ENCODE measurements around the gene APOO.

DNA sequence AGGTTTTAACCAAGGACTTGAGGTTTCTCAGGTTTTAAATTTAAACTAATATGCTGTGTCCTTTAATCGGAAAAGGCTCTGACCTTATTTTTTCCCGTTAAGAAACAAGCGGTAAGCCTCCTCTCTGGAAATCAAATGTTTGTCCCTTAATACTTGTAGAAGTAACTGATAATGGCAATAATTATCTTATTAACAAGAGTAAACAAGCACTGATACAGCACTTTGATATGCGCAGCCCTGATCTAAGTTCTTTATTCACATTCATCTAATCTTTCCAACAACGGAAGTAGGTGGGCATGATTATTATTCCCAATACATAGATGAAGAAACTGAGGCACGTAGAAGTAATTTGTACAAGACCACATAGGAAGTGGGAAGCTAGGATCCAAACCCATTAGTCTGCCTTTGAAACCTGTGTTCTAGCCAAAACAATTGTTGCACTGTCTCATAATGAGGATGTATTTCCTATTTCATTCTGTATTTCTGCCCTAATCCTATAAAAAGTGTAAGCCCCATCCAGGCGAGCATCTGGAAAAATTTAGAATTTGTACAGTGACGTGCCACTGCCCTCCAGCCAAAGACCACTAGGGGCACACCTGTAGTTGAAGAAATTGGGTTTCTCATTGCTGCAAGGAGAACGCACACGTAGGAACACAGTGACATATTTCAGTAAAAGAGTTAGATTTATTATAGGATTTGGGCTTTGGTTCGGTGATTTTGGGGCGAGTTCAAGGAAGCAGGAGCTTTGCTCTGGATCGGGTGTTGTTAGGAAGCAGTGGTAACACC lies 674 bp upstream of the APOO start:
- TF ChIP-seq EZH2 (IDR thresholded peaks at IDR 0.05; ENCODE audit: insufficient read depth, low read length) (no peak), CTCF (IDR thresholded peaks at IDR 0.05; ENCODE audit: insufficient read depth, low read depth, low read length) (peak; percentile 20)
